Measurements from ENCODE around the gene SLC24A2.

SLC24A2 gene

DNA sequence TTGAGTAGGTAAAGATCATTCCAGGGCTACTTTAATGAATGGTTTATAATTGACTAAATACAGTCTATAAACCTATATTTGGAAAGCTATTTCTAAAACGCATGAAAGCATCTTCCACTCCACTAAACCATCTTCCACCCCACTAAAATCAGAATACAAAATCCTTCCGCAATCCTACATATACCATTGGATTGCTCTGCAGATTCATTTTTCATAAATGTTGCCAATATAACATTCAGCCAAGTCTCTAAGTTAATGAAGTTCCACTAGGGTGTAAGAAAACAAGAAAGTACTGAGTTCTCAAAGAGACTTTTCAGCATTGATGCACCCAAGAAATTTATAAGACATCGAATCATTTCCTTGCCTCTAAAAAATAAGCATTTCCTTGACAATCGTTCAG lies 4.7 kb downstream of the SLC24A2 start:
- Histone ChIP-seq H3K4me3 (ENCODE audit: insufficient read length, low read depth) (no peak overlapping the region), H3K9me3 (ENCODE audit: insufficient read depth, low read length) (no peaks in the 10 kb centered on the region), H3K9ac (ENCODE audit: insufficient read length, low read depth) (no peak overlapping the region), H3K4me1 (ENCODE audit: insufficient read depth, insufficient read length) (no peaks in the 10 kb centered on the region), H3K36me3 (ENCODE audit: insufficient read depth, insufficient read length, low read length) (no peaks in the 10 kb centered on the region), H3K27me3 (ENCODE audit: insufficient read depth, insufficient read length) (peaks cover 30% of the 10 kb centered on the region)
- no peak for DNase-seq (ENCODE audit: low read depth, low spot score)
- no peak for TF ChIP-seq SUZ12 (IDR thresholded peaks at IDR 0.05; ENCODE audit: extremely low read depth, insufficient read depth, insufficient read length)
- TF ChIP-seq YY1 (IDR thresholded peaks at IDR 0.05; ENCODE audit: insufficient read depth, insufficient read length) = no peak
- no peak for TF ChIP-seq ZNF274 (IDR thresholded peaks at IDR 0.05; ENCODE audit: low read depth, low read length)

DNA sequence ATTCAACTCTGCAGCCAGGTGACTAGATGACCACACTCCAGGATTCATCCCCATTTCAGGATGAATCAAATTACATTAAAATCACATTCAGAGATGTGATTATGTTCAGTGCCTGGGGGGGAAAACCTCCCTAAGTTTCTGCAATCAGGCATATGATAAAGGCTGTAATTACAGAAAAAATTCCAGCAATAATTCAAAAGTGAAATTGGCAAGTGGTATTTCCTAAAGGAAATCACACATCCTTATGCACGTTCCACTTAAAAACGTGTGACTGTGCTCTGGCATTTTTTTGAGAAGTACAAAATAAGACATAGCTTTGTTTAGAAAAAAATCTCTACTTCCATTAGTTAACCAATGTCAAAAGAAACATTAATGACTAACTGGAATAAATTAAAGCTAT lies 5.3 kb downstream of the SLC24A2 start:
- H3K27me3 ChIP-seq (ENCODE audit: insufficient read depth, insufficient read length) = peaks cover 23% of the 10 kb centered on the region
- H3K9ac ChIP-seq (ENCODE audit: insufficient read length, low read depth) = no peak overlapping the region
- H3K4me1 ChIP-seq (ENCODE audit: insufficient read depth, insufficient read length) = no peaks in the 10 kb centered on the region
- no peak overlapping the region for H3K4me3 ChIP-seq (ENCODE audit: insufficient read length, low read depth)
- DNase-seq (ENCODE audit: low read depth, low spot score) = no peak
- TF ChIP-seq SUZ12 (IDR thresholded peaks at IDR 0.05; ENCODE audit: extremely low read depth, insufficient read depth, insufficient read length) (no peak), ZNF274 (IDR thresholded peaks at IDR 0.05; ENCODE audit: low read depth, low read length) (no peak), YY1 (IDR thresholded peaks at IDR 0.05; ENCODE audit: insufficient read depth, insufficient read length) (no peak)
- no peaks in the 10 kb centered on the region for H3K9me3 ChIP-seq (ENCODE audit: insufficient read depth, low read length)
- H3K36me3 ChIP-seq (ENCODE audit: insufficient read depth, insufficient read length, low read length) = no peaks in the 10 kb centered on the region

DNA sequence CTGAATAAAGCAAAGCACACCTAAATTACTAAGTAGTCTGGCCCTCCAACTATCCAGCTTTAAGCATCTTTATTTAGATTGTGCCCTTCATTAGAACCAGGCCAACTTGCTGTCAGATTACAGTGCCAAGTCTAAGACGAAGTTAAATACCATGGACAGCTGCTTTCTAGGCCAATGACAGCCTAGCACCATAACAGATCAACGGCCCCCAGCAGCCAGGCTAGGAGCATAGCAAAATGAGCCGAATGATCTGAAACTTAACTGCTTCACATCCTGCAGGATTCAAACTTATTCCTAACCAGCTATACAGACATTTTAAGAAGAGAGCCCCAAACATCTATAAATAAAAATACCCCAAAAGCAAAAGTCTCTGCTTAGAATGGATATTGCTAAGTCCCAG lies 6.8 kb downstream of the SLC24A2 start:
- H3K36me3 ChIP-seq (ENCODE audit: insufficient read depth, insufficient read length, low read length) = no peaks in the 10 kb centered on the region
- no peak for DNase-seq (ENCODE audit: low read depth, low spot score)
- H3K9me3 ChIP-seq (ENCODE audit: insufficient read depth, low read length) = no peaks in the 10 kb centered on the region
- H3K27me3 ChIP-seq (ENCODE audit: insufficient read depth, insufficient read length) = peaks cover 9% of the 10 kb centered on the region
- H3K4me1 ChIP-seq (ENCODE audit: insufficient read depth, insufficient read length) = no peaks in the 10 kb centered on the region
- TF ChIP-seq YY1 (IDR thresholded peaks at IDR 0.05; ENCODE audit: insufficient read depth, insufficient read length) = no peak
- no peak for TF ChIP-seq SUZ12 (IDR thresholded peaks at IDR 0.05; ENCODE audit: extremely low read depth, insufficient read depth, insufficient read length)
- no peak for TF ChIP-seq ZNF274 (IDR thresholded peaks at IDR 0.05; ENCODE audit: low read depth, low read length)
- no peak overlapping the region for H3K4me3 ChIP-seq (ENCODE audit: insufficient read length, low read depth)
- H3K9ac ChIP-seq (ENCODE audit: insufficient read length, low read depth) = no peak overlapping the region

DNA sequence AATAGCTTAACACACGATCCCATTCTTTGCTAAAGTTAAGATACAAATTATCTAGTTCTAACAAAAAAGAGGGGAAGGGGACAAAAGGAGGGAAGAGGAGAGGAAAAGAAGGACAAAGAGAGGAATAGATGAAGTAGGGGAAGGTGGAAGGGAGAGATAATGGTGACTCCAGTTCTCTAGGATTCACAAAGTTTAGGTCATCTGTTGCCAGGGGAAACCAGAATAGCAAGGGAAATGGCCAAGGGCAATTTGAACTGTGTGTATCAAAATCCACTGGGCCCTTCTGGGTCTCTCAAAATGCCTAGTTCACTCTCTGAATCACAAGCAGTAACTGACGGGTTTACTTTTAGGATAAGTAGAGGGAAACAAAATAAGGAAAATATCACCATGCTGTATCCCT lies 7.6 kb downstream of the SLC24A2 start:
- DNase-seq (ENCODE audit: low read depth, low spot score) = no peak
- Histone ChIP-seq H3K36me3 (ENCODE audit: insufficient read depth, insufficient read length, low read length) (no peaks in the 10 kb centered on the region), H3K27me3 (ENCODE audit: insufficient read depth, insufficient read length) (peaks cover under 1% of the 10 kb centered on the region), H3K9me3 (ENCODE audit: insufficient read depth, low read length) (no peaks in the 10 kb centered on the region), H3K9ac (ENCODE audit: insufficient read length, low read depth) (no peak overlapping the region), H3K4me1 (ENCODE audit: insufficient read depth, insufficient read length) (no peaks in the 10 kb centered on the region), H3K4me3 (ENCODE audit: insufficient read length, low read depth) (no peak overlapping the region)
- TF ChIP-seq SUZ12 (IDR thresholded peaks at IDR 0.05; ENCODE audit: extremely low read depth, insufficient read depth, insufficient read length) (no peak), YY1 (IDR thresholded peaks at IDR 0.05; ENCODE audit: insufficient read depth, insufficient read length) (no peak), ZNF274 (IDR thresholded peaks at IDR 0.05; ENCODE audit: low read depth, low read length) (no peak)

DNA sequence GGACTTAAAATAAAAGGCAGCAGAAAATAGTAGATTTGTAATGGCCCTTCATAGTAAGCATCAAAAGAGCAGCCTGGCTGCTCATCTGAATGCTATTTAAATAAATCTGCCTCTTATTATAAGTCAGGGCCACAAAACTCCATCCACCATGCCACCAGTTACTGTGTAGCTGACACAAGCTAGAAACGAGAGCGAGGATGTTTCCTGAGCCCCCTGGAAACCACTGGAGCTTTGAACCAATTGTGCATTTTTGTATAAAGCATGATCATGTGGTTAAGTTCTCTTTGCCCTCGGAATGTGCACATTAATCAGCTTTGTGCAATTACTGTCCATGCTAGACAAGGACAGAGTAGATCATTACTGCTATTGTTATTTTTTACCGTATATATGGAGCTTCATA lies 17.4 kb downstream of the SLC24A2 start:
- DNase-seq (ENCODE audit: low read depth, low spot score) = no peak
- TF ChIP-seq YY1 (IDR thresholded peaks at IDR 0.05; ENCODE audit: insufficient read depth, insufficient read length) (no peak), ZNF274 (IDR thresholded peaks at IDR 0.05; ENCODE audit: low read depth, low read length) (no peak), SUZ12 (IDR thresholded peaks at IDR 0.05; ENCODE audit: extremely low read depth, insufficient read depth, insufficient read length) (no peak)
- H3K36me3 ChIP-seq (ENCODE audit: insufficient read depth, insufficient read length, low read length) = no peaks in the 10 kb centered on the region
- no peak overlapping the region for H3K9ac ChIP-seq (ENCODE audit: insufficient read length, low read depth)
- H3K9me3 ChIP-seq (ENCODE audit: insufficient read depth, low read length) = no peaks in the 10 kb centered on the region
- H3K27me3 ChIP-seq (ENCODE audit: insufficient read depth, insufficient read length) = no peaks in the 10 kb centered on the region
- H3K4me1 ChIP-seq (ENCODE audit: insufficient read depth, insufficient read length) = no peaks in the 10 kb centered on the region
- H3K4me3 ChIP-seq (ENCODE audit: insufficient read length, low read depth) = no peak overlapping the region

DNA sequence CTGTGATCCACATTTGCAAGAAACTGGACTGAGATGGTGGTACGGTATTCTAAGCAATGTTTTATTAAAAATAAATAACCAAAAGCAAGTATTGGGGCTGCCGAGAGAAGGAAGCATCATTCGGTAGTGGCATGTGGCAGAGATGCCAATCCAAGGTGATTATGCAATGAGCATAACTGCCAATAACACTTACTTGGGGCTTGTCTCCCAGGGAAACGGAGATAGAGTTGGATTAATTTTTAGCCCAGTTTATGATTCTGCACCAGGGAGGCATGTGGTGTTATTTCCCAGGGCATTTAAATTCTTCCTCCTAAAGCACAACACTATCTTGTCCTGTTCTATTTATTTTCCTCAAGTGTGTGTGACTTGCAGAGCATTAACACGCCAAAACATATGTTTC lies 17.9 kb downstream of the SLC24A2 start:
- Histone ChIP-seq H3K27me3 (ENCODE audit: insufficient read depth, insufficient read length) (no peaks in the 10 kb centered on the region), H3K9ac (ENCODE audit: insufficient read length, low read depth) (no peak overlapping the region), H3K36me3 (ENCODE audit: insufficient read depth, insufficient read length, low read length) (no peaks in the 10 kb centered on the region), H3K9me3 (ENCODE audit: insufficient read depth, low read length) (no peaks in the 10 kb centered on the region), H3K4me1 (ENCODE audit: insufficient read depth, insufficient read length) (no peaks in the 10 kb centered on the region), H3K4me3 (ENCODE audit: insufficient read length, low read depth) (no peak overlapping the region)
- DNase-seq (ENCODE audit: low read depth, low spot score) = no peak
- TF ChIP-seq ZNF274 (IDR thresholded peaks at IDR 0.05; ENCODE audit: low read depth, low read length) = no peak
- TF ChIP-seq YY1 (IDR thresholded peaks at IDR 0.05; ENCODE audit: insufficient read depth, insufficient read length) = no peak
- no peak for TF ChIP-seq SUZ12 (IDR thresholded peaks at IDR 0.05; ENCODE audit: extremely low read depth, insufficient read depth, insufficient read length)

DNA sequence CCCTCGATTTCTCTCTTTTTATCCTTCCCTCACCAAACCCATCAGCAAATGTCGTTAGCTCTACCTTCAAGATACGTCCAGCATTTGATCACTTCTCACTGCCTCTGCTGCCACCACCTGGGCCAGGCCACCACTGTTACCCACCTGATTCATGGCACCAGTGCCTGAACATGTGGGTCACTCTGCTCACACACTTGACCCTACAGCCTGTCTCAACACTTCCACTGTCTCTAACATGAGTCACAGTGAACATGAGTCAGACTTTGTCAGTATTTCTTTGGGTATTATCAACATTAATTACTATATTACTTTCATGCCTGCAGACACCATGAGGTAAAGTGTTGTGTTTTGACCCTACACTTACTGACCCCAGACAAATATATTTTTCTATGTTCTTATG lies 19.6 kb downstream of the SLC24A2 start:
- no peak for DNase-seq (ENCODE audit: low read depth, low spot score)
- TF ChIP-seq ZNF274 (IDR thresholded peaks at IDR 0.05; ENCODE audit: low read depth, low read length) (no peak), SUZ12 (IDR thresholded peaks at IDR 0.05; ENCODE audit: extremely low read depth, insufficient read depth, insufficient read length) (no peak), YY1 (IDR thresholded peaks at IDR 0.05; ENCODE audit: insufficient read depth, insufficient read length) (no peak)

DNA sequence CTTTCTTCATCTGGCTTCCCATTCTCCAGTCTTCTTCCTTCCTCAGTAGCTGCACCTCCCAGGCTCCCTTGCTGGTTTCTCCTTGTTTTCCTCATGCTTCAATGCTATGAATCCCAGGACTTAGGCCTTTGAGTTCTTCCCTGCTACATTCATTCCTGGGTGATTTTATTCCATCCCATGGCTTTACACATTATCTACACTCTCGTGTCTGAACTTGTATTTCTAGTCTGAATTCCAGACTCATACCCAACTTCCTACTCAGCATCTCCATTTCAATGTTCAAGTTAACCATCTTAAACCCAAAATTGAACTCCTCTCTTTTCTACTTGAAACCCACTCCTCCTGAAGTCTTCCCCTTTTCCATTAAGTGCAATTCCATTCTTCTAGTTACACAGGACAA lies 20.0 kb downstream of the SLC24A2 start:
- TF ChIP-seq SUZ12 (IDR thresholded peaks at IDR 0.05; ENCODE audit: extremely low read depth, insufficient read depth, insufficient read length) (no peak), YY1 (IDR thresholded peaks at IDR 0.05; ENCODE audit: insufficient read depth, insufficient read length) (no peak), ZNF274 (IDR thresholded peaks at IDR 0.05; ENCODE audit: low read depth, low read length) (no peak)
- no peaks in the 10 kb centered on the region for H3K4me1 ChIP-seq (ENCODE audit: insufficient read depth, insufficient read length)
- no peak for DNase-seq (ENCODE audit: low read depth, low spot score)
- no peaks in the 10 kb centered on the region for H3K36me3 ChIP-seq (ENCODE audit: insufficient read depth, insufficient read length, low read length)
- no peak overlapping the region for H3K4me3 ChIP-seq (ENCODE audit: insufficient read length, low read depth)
- no peaks in the 10 kb centered on the region for H3K9me3 ChIP-seq (ENCODE audit: insufficient read depth, low read length)
- no peak overlapping the region for H3K9ac ChIP-seq (ENCODE audit: insufficient read length, low read depth)
- no peaks in the 10 kb centered on the region for H3K27me3 ChIP-seq (ENCODE audit: insufficient read depth, insufficient read length)

More for the DNA sequence above, 19.6 kb downstream of the SLC24A2 start:
- no peaks in the 10 kb centered on the region for H3K4me1 ChIP-seq (ENCODE audit: insufficient read depth, insufficient read length)
- H3K27me3 ChIP-seq (ENCODE audit: insufficient read depth, insufficient read length) = no peaks in the 10 kb centered on the region
- H3K9ac ChIP-seq (ENCODE audit: insufficient read length, low read depth) = no peak overlapping the region
- H3K9me3 ChIP-seq (ENCODE audit: insufficient read depth, low read length) = no peaks in the 10 kb centered on the region
- no peaks in the 10 kb centered on the region for H3K36me3 ChIP-seq (ENCODE audit: insufficient read depth, insufficient read length, low read length)
- no peak overlapping the region for H3K4me3 ChIP-seq (ENCODE audit: insufficient read length, low read depth)
